PFSK-1 (cell line): ENCODE results near the gene GPLD1.

ENCODE experiments used
- FOXP2 ChIP-seq: optimal IDR thresholded peaks from 2 replicates; pipeline ENCODE3; 2011; ENCODE audit warnings: borderline replicate concordance, control low read depth, inconsistent platforms; ENCODE audit not compliant: insufficient read depth; ENCODE audit errors: extremely low read length, extremely low read depth
- POLR2AphosphoS5 ChIP-seq: IDR thresholded peaks from 2 replicates; pipeline ENCODE4 v1.6.1; 2012; ENCODE audit warnings: low read depth, mild to moderate bottlenecking, control low read depth, low read length, moderate library complexity

DNA sequence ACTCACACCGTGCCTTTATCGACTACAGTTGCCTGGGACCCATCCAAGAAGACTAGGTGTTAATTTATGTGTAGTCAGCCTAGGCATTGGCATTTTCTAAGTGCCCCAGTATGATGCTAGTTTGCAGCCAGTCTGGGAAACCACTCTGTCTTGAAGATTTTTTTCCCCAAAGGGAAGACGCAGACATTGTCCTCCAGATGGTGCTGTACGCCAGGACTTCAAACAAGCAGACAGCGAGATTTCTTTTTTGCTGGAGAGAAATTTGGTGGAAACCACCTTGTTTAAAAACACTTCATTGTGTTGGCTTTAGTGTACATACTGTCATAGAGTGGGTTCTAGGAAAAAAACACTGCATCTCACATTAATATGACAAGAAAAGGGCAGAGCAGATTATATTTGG lies 35.4 kb upstream of the GPLD1 start:
- TF ChIP-seq POLR2AphosphoS5 = no peak
- TF ChIP-seq FOXP2 = no peak
